Calu3 (cell line): ENCODE measurements around the gene SLC39A5. TPM values are rescaled to one million over a fixed set of nuclear protein-coding genes. Genes with fewer than 3 reads are reported as not detected.
"Not testable (repeated sequence)": the region's sequence is repeated elsewhere in the genome, so short reads cannot be mapped to it uniquely, and the experiment has no call there.

ENCODE experiments used
- BruUV-seq: library from RNA; stranded (reverse); fragments of 400-500 nt; replicated peaks from 2 replicates; lab custom pipeline; 2021; lab: Mats Ljungman, UMichigan
- CTCF ChIA-PET: fragments of 300-600 bp; sonication (Branson Sonifier 250); formaldehyde crosslinking; loops from one replicate; lab custom pipeline; 2022; ENCODE audit warnings: antibody characterized with exemption; lab: Charles Lee
- DNase-seq: peaks from one replicate; pipeline ENCODE4 v3.0.0; 2022
- H3K27ac Mint-ChIP-seq: one replicate; pipeline ENCODE4 v1.8.0; 2022; ENCODE audit warnings: mixed read lengths; ENCODE audit not compliant: unreplicated experiment
- H3K27me3 Mint-ChIP-seq: one replicate; pipeline ENCODE4 v1.8.0; 2022; ENCODE audit warnings: mixed read lengths; ENCODE audit not compliant: unreplicated experiment
- H3K36me3 Mint-ChIP-seq: one replicate; pipeline ENCODE4 v1.8.0; 2022; ENCODE audit warnings: mild to moderate bottlenecking, moderate library complexity, mixed read lengths; ENCODE audit not compliant: insufficient read depth, unreplicated experiment
- H3K4me1 Mint-ChIP-seq: one replicate; pipeline ENCODE4 v1.8.0; 2022; ENCODE audit warnings: mild to moderate bottlenecking, low read depth, mixed read lengths; ENCODE audit not compliant: unreplicated experiment
- H3K4me3 Mint-ChIP-seq: one replicate; pipeline ENCODE4 v1.8.0; 2022; ENCODE audit warnings: mild to moderate bottlenecking, low read depth, moderate library complexity, mixed read lengths; ENCODE audit not compliant: unreplicated experiment
- H3K9me3 Mint-ChIP-seq: one replicate; pipeline ENCODE4 v1.8.0; 2022; ENCODE audit warnings: low read depth, mixed read lengths; ENCODE audit not compliant: unreplicated experiment
- intact Hi-C: fragments of 100-400 bp; cut with micrococcal nuclease; formaldehyde crosslinking; loops from one replicate; pipeline ENCODE4 v1.10.0; 2022; ENCODE audit not compliant: unreplicated experiment
- total RNA-seq: library from RNA; stranded (reverse); gene quantifications from 2 replicates; pipeline ENCODE4 v1.2.3, GENCODE V29; 2022
- TF ChIP-seq, protein P1 (sequence below): fragments of 200-600 bp; IDR thresholded peaks from one replicate; pipeline ENCODE4 v1.8.0; 2022; ENCODE audit warnings: antibody characterized with exemption; ENCODE audit not compliant: unreplicated experiment

SLC39A5 gene
- total RNA-seq, 1 experiment from 2014 or later = not detected

DNA sequence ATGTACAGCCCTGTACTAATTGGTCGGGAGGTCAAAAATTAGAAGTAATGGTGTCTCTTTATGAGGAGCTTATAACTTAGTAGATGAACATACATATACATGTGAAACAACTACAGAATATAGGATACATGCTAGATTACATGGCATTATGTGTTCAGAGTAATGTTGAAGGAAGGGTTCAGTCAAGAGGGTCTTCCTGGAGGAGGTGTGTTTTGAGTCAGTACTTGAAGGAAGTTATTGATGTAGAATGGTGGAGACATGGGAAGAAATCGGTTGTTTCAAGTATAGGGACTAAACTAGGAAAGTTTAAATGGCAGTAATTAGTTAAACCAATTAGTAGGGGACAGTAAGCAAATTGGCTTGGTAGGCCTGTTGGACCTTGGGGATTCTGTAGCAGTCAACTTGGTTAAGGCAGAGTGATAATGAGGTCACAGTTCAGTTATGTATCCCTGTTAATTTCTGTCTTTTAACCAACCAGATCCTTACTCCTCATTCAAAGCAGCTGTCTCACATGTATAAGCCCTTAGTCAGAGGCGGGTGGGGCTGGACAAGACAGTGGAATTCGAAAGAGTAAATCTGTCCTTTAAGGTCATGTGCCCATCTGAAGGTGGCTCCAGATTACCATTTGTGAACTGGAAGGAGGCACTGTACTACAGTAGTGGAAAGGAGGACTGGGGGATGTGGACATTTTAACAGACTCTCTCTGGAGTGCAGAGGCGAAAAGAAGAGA lies 31.8 kb downstream of the SLC39A5 start:
- intact Hi-C loops = no loop called here
- CTCF ChIA-PET = no interaction called here
- no peak overlapping the region for H3K4me3 Mint-ChIP-seq
- H3K36me3 Mint-ChIP-seq = peaks cover 32% of the 10 kb centered on the region
- TF ChIP-seq, protein P1, sequence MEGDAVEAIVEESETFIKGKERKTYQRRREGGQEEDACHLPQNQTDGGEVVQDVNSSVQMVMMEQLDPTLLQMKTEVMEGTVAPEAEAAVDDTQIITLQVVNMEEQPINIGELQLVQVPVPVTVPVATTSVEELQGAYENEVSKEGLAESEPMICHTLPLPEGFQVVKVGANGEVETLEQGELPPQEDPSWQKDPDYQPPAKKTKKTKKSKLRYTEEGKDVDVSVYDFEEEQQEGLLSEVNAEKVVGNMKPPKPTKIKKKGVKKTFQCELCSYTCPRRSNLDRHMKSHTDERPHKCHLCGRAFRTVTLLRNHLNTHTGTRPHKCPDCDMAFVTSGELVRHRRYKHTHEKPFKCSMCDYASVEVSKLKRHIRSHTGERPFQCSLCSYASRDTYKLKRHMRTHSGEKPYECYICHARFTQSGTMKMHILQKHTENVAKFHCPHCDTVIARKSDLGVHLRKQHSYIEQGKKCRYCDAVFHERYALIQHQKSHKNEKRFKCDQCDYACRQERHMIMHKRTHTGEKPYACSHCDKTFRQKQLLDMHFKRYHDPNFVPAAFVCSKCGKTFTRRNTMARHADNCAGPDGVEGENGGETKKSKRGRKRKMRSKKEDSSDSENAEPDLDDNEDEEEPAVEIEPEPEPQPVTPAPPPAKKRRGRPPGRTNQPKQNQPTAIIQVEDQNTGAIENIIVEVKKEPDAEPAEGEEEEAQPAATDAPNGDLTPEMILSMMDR = no peak
- H3K27me3 Mint-ChIP-seq = no peaks in the 10 kb centered on the region
- H3K4me1 Mint-ChIP-seq = peaks cover 34% of the 10 kb centered on the region
- H3K9me3 Mint-ChIP-seq = peaks cover 2% of the 10 kb centered on the region
- H3K27ac Mint-ChIP-seq = no peak overlapping the region
- peak; percentile 35 for DNase-seq
- no TSS peak for BruUV-seq

DNA sequence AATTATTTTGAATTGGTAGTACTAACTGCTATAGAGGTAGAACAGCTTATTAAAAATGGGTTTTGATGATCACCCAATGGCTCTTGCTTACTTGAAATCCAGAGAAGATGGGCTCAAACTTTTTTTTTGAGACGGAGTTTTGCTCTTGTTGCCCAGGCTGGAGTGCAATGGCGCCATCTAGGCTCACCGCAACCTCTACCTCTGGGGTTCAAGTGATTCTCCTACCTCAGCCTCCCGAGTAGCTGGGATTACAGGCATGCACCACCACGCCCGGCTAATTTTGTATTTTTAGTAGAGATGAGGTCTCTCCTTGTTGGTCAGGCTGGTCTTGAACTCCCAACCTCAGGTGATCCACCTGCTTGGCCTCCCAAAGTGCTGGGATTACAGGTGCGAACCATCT lies 33.1 kb downstream of the SLC39A5 start:
- Mint-ChIP-seq H3K36me3 (peaks cover 27% of the 10 kb centered on the region), H3K4me1 (peaks cover 37% of the 10 kb centered on the region)
- H3K9me3 Mint-ChIP-seq, H3K27me3 Mint-ChIP-seq, H3K4me3 Mint-ChIP-seq, DNase-seq, BruUV-seq, intact Hi-C loops, H3K27ac Mint-ChIP-seq: not testable (repeated sequence)
- CTCF ChIA-PET = interaction anchor here (0.7 kb wide), 1 partner anchor 37 kb away, joined by 3 read pairs; the partner anchor contains the start of gene CS

DNA sequence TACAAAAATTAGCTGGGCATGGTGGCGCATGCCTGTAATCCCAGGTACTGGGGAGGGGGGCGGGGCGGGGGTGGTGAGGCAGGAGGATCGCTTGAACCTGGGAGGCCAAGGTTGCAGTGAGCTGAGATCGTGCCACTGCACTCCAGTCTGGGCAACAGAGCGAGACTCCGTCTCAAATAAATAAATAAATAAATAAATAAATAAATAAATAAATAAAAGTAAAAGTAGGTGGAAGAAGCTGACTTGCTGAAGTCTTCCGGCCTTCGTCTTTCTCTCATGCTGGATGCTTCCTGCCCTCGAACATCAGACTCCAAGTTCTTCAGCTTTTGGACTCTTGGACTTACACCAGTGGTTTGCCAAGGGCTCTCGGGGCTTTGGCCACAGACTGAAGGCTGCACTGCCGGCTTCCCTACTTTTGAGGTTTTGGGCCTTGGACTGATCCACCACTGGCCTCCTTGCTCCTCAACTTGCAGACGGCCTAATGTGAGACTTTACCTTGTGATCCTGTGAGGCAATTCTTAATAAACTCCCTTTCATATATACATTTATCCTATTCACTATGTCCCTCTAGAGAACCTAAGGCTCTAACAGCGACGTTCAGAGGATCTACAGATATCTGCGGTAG lies 36.3 kb downstream of the SLC39A5 start:
- CTCF ChIA-PET = interaction anchor here (0.6 to 1.4 kb wide), 7 partner anchors 14 to 222 kb away, joined by 3 to 6 read pairs (median 3); partner anchors contain the start of genes GLS2, RNF41 and SMARCC2
- Mint-ChIP-seq H3K36me3 (peaks cover 30% of the 10 kb centered on the region), H3K4me1 (peaks cover 20% of the 10 kb centered on the region), H3K4me3 (peak overlapping the region; percentile 99), H3K27ac (peak overlapping the region; percentile 80)
- BruUV-seq, H3K9me3 Mint-ChIP-seq, H3K27me3 Mint-ChIP-seq, DNase-seq, intact Hi-C loops: not testable (repeated sequence)

DNA sequence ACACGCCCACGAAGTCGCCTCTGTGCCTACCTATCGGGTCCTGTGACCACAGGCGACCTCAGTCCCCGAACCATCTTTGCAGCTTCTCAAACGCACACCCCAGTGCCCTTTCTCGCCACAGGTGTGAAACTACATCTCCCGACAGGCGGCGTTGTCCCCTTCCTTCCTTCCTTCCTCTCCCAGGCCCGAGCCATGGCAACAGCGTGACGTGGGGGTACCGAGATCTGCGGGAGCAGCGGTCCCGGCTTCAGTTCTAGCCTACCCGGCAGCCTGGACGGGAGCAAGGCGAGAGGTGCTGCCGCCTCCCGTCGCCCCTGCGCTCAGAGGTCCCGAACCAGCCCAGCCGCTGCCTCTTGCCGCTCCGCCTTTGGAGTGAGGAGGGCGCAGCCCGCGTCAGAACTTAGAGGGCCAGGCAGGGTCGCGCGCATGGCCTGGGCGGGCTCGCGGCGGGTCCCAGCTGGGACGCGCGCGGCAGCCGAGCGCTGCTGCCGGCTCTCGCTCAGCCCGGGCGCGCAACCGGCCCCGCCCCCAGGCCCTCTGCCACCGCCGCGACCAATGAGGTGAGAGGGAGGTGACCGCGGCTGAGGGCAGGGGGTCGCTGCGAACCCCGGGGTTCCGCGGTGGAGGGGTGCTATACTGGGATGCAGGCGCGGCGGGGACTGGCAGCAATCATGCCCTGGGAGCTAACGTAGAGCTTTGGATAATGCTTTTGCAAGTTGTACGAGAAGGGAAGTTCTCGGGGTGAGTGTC lies 37.0 kb downstream of the SLC39A5 start, which contains the start of gene COQ10A:
COQ10A (plus strand) TSS at position 250 of the 750 bp plus-strand sequence; CDS start at position 427, 177 bp downstream.
- BruUV-seq = no TSS peak
- Mint-ChIP-seq H3K27me3 (no peaks in the 10 kb centered on the region), H3K36me3 (peaks cover 37% of the 10 kb centered on the region), H3K4me1 (peaks cover 13% of the 10 kb centered on the region), H3K27ac (peak within 1 kb of the TSS; percentile 80), H3K9me3 (peaks cover 2% of the 10 kb centered on the region), H3K4me3 (peak within 1 kb of the TSS; percentile 99)
- TF ChIP-seq, protein P1 = peak; percentile 67
- DNase-seq = peak; percentile 91
- intact Hi-C loops = no loop called here
- CTCF ChIA-PET = interaction anchor here (0.6 to 1.4 kb wide), 7 partner anchors 9 to 221 kb away, joined by 3 to 6 read pairs (median 3); partner anchors contain the start of genes ANKRD52, GLS2, RNF41 and SMARCC2
